Ishikawa (cell line): ENCODE results near the gene AARS2.

Experiments
- CEBPB ChIP-seq: IDR thresholded peaks from 2 replicates; pipeline ENCODE4 v1.6.1; 2012
- CREB1 ChIP-seq: IDR thresholded peaks from 2 replicates; pipeline ENCODE4 v1.6.1; 2012; ENCODE audit warnings: low read depth
- EGR1 ChIP-seq: IDR thresholded peaks from 2 replicates; pipeline ENCODE4 v1.6.1; 2012
- EP300 ChIP-seq: IDR thresholded peaks from 2 replicates; pipeline ENCODE4 v1.6.1; 2012; ENCODE audit warnings: borderline replicate concordance
- FOXM1 ChIP-seq: IDR thresholded peaks from 2 replicates; pipeline ENCODE4 v1.6.1; 2012; ENCODE audit warnings: low read depth, borderline replicate concordance
- NFIC ChIP-seq: IDR thresholded peaks from 2 replicates; pipeline ENCODE4 v1.6.1; 2012
- RAD21 ChIP-seq: IDR thresholded peaks from 2 replicates; pipeline ENCODE4 v1.6.1; 2012; ENCODE audit warnings: low read depth
- REST ChIP-seq: IDR thresholded peaks from 2 replicates; pipeline ENCODE4 v1.6.1; 2012; ENCODE audit warnings: low read depth, mild to moderate bottlenecking
- TAF1 ChIP-seq: IDR thresholded peaks from 2 replicates; pipeline ENCODE4 v1.6.1; 2012; ENCODE audit warnings: low read depth, mild to moderate bottlenecking
- TCF12 ChIP-seq: IDR thresholded peaks from 2 replicates; pipeline ENCODE4 v1.6.1; 2012; ENCODE audit warnings: low read depth
- YY1 ChIP-seq: IDR thresholded peaks from 2 replicates; pipeline ENCODE4 v1.6.1; 2012; ENCODE audit warnings: low read depth
- ZBTB7A ChIP-seq: IDR thresholded peaks from 2 replicates; pipeline ENCODE4 v1.6.1; 2012; ENCODE audit warnings: low read depth
- TF ChIP-seq, protein P1 (sequence below): IDR thresholded peaks from 2 replicates; pipeline ENCODE4 v1.6.1; 2012
- TF ChIP-seq, protein P2 (sequence below): IDR thresholded peaks from 2 replicates; pipeline ENCODE4 v1.6.1; 2012

GRCh38 chr6:44305200-44305725 lies 7.9 kb downstream of the AARS2 start:
- TF ChIP-seq EGR1 (no peak), EP300 (no peak), FOXM1 (no peak), TAF1 (no peak), CEBPB (no peak), ZBTB7A (no peak), REST (no peak), TCF12 (no peak), YY1 (no peak), RAD21 (no peak), NFIC (no peak), CREB1 (no peak)
- TF ChIP-seq, protein P1, sequence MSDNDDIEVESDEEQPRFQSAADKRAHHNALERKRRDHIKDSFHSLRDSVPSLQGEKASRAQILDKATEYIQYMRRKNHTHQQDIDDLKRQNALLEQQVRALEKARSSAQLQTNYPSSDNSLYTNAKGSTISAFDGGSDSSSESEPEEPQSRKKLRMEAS = no peak
- TF ChIP-seq, protein P2, sequence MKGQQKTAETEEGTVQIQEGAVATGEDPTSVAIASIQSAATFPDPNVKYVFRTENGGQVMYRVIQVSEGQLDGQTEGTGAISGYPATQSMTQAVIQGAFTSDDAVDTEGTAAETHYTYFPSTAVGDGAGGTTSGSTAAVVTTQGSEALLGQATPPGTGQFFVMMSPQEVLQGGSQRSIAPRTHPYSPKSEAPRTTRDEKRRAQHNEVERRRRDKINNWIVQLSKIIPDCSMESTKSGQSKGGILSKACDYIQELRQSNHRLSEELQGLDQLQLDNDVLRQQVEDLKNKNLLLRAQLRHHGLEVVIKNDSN = no peak
